Karpas-422 (cell line): Measurements from ENCODE around the gene COL4A4. TPM values are rescaled to one million over a fixed set of nuclear protein-coding genes. Genes with fewer than 3 reads are reported as not detected.

Experiments used
- DNase-seq: peaks from one replicate; pipeline ENCODE4 v3.0.0-alpha.2; 2015
- H2AFZ ChIP-seq: fragments of 200-600 bp; sonication (generic); 2 replicates; pipeline ENCODE4 v1.6.1; 2014; ENCODE audit warnings: antibody characterized with exemption, low read length, mixed read lengths
- H3K27ac ChIP-seq: fragments of 200-600 bp; sonication (generic); 2 replicates; pipeline ENCODE4 v1.5.1; 2014; ENCODE audit warnings: mild to moderate bottlenecking, low read length, moderate library complexity
- H3K27me3 ChIP-seq: fragments of 200-600 bp; sonication (generic); 2 replicates; pipeline ENCODE4 v1.6.1; 2014; ENCODE audit warnings: low read length, mixed read lengths
- H3K36me3 ChIP-seq: fragments of 200-600 bp; sonication (generic); 2 replicates; pipeline ENCODE4 v1.6.1; 2014; ENCODE audit warnings: low read length, mixed read lengths; ENCODE audit not compliant: insufficient read depth
- H3K4me1 ChIP-seq: fragments of 200-600 bp; sonication (generic); 2 replicates; pipeline ENCODE4 v1.6.1; 2014; ENCODE audit warnings: mild to moderate bottlenecking, low read length, mixed read lengths
- H3K4me2 ChIP-seq: fragments of 200-600 bp; sonication (generic); 2 replicates; pipeline ENCODE4 v1.6.1; 2014; ENCODE audit warnings: low read length, low read depth, mild to moderate bottlenecking; ENCODE audit not compliant: poor library complexity, severe bottlenecking
- H3K4me3 ChIP-seq: fragments of 200-600 bp; sonication (generic); 2 replicates; pipeline ENCODE4 v1.5.1; 2014; ENCODE audit warnings: mild to moderate bottlenecking, antibody characterized with exemption, low read length, mixed read lengths
- H3K79me2 ChIP-seq: fragments of 200-600 bp; sonication (generic); 2 replicates; pipeline ENCODE4 v1.6.1; 2014; ENCODE audit warnings: mild to moderate bottlenecking, low read length, mixed read lengths
- H3K9ac ChIP-seq: fragments of 200-600 bp; sonication (generic); 2 replicates; pipeline ENCODE4 v1.6.0; 2014; ENCODE audit warnings: low read length
- H3K9me2 ChIP-seq: fragments of 200-600 bp; sonication (generic), shearing (Covaris generic); replicated peaks from 2 replicates; pipeline ENCODE4 v1.6.0; 2014; ENCODE audit warnings: mild to moderate bottlenecking, low read length, moderate library complexity; ENCODE audit not compliant: insufficient read depth
- H3K9me3 ChIP-seq: fragments of 300-700, 200-600 bp; sonication (generic); 2 replicates; pipeline ENCODE4 v1.6.1; 2014; ENCODE audit warnings: low read length, mixed read lengths
- H4K20me1 ChIP-seq: fragments of 200-600 bp; sonication (generic); 2 replicates; pipeline ENCODE4 v1.6.1; 2014; ENCODE audit warnings: mild to moderate bottlenecking, antibody characterized with exemption, low read length, low read depth; ENCODE audit not compliant: insufficient read depth
- total RNA-seq: library from RNA; depleted of rRNA; stranded (reverse); fragments of >200 nt; shearing (Covaris generic); gene quantifications from 2 replicates; pipeline ENCODE4 v1.2.3, GENCODE V29; 2014; ENCODE audit warnings: low replicate concordance

Gene COL4A4
- total RNA-seq, 1 experiment from 2014 or later, result 0.41 TPM

DNA sequence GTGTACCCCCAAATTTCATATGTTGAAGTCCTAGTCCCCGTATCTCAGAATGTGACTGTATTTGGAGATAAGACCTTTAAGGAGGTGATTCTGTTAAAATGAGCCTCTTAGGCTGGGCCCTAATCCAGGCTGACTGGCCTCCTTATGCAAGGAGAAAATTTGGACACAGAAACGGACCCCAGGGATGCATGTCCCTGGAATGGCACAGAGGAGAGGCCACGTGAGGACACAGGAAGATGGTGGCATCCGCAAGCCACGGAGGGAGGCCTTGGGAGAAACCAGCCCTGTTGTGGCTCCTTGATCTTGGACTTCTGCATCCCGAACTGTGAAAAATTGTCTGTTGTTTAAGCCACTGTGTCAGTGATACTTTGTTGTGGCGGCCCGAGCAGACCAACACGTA lies 150.7 kb downstream of the COL4A4 start:
- H4K20me1 ChIP-seq, result no peaks in the 10 kb centered on the region
- H3K4me1 ChIP-seq, result no peaks in the 10 kb centered on the region
- H3K9me3 ChIP-seq, result no peaks in the 10 kb centered on the region
- no peaks in the 10 kb centered on the region for H3K9me2 ChIP-seq
- H2AFZ ChIP-seq, result no peak overlapping the region
- H3K36me3 ChIP-seq, result no peaks in the 10 kb centered on the region
- no peak overlapping the region for H3K4me2 ChIP-seq
- no peaks in the 10 kb centered on the region for H3K79me2 ChIP-seq
- no peak overlapping the region for H3K9ac ChIP-seq
- H3K4me3 ChIP-seq, result no peak overlapping the region
- DNase-seq, result no peak
- no peaks in the 10 kb centered on the region for H3K27me3 ChIP-seq
- H3K27ac ChIP-seq, result no peak overlapping the region

DNA sequence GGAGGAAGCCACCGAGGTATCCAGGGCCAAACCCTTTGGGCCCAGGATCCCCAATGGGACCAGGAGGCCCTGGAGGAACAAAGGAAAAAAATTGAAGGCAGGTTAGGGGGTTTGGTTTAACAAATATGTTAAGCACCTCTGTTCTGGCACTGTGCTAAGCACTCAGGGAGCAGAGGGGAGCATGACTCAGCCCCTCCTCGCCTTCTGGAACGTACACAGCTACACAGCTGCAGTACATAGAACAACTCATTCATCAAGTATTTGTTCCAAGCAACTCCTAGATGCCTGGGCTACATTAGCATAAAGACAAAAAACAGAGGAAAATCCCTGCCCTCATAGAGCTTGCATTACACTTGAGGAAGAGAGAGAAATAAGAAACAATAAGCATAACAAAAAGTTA lies 153.6 kb downstream of the COL4A4 start:
- Histone ChIP-seq H3K9me3 (no peaks in the 10 kb centered on the region), H3K27me3 (no peaks in the 10 kb centered on the region), H3K27ac (no peak overlapping the region), H3K4me3 (no peak overlapping the region), H3K9ac (no peak overlapping the region), H3K4me1 (no peaks in the 10 kb centered on the region), H3K36me3 (no peaks in the 10 kb centered on the region), H3K9me2 (no peaks in the 10 kb centered on the region), H3K79me2 (no peaks in the 10 kb centered on the region), H4K20me1 (no peaks in the 10 kb centered on the region), H2AFZ (no peak overlapping the region), H3K4me2 (no peak overlapping the region)
- DNase-seq, result no peak

GRCh38 chr2:227007940-227008339 lies 156.1 kb downstream of the COL4A4 start:
- Histone ChIP-seq H3K36me3 (no peaks in the 10 kb centered on the region), H3K79me2 (no peaks in the 10 kb centered on the region)

GRCh38 chr2:227007148-227007547 lies 156.9 kb downstream of the COL4A4 start:
- no peak overlapping the region for H3K27ac ChIP-seq
- H3K9me2 ChIP-seq, result no peaks in the 10 kb centered on the region
- no peaks in the 10 kb centered on the region for H3K27me3 ChIP-seq
- no peak overlapping the region for H3K4me2 ChIP-seq
- H3K79me2 ChIP-seq, result no peaks in the 10 kb centered on the region
- H2AFZ ChIP-seq, result no peak overlapping the region
- DNase-seq, result no peak
- no peak overlapping the region for H3K4me3 ChIP-seq
- H3K9me3 ChIP-seq, result no peaks in the 10 kb centered on the region
- no peaks in the 10 kb centered on the region for H3K4me1 ChIP-seq
- H4K20me1 ChIP-seq, result no peaks in the 10 kb centered on the region
- no peaks in the 10 kb centered on the region for H3K36me3 ChIP-seq
- H3K9ac ChIP-seq, result no peak overlapping the region

More at GRCh38 chr2:227007940-227008339, 156.1 kb downstream of the COL4A4 start:
- Histone ChIP-seq H3K4me3 (no peak overlapping the region), H3K4me1 (no peaks in the 10 kb centered on the region), H3K4me2 (no peak overlapping the region), H3K27me3 (no peaks in the 10 kb centered on the region), H3K9ac (no peak overlapping the region), H3K27ac (no peak overlapping the region), H2AFZ (no peak overlapping the region), H4K20me1 (no peaks in the 10 kb centered on the region), H3K9me3 (no peaks in the 10 kb centered on the region), H3K9me2 (no peaks in the 10 kb centered on the region)
- DNase-seq, result no peak

GRCh38 chr2:227006189-227006897 lies 157.7 kb downstream of the COL4A4 start:
- H3K9me2 ChIP-seq, result no peaks in the 10 kb centered on the region
- H3K9ac ChIP-seq, result no peak overlapping the region
- no peaks in the 10 kb centered on the region for H3K27me3 ChIP-seq
- H3K4me1 ChIP-seq, result no peaks in the 10 kb centered on the region
- no peaks in the 10 kb centered on the region for H3K79me2 ChIP-seq
- no peaks in the 10 kb centered on the region for H4K20me1 ChIP-seq
- no peak overlapping the region for H2AFZ ChIP-seq
- no peaks in the 10 kb centered on the region for H3K36me3 ChIP-seq
- H3K4me2 ChIP-seq, result no peak overlapping the region
- no peaks in the 10 kb centered on the region for H3K9me3 ChIP-seq
- no peak for DNase-seq
- no peak overlapping the region for H3K27ac ChIP-seq
- no peak overlapping the region for H3K4me3 ChIP-seq

- no peaks in the 10 kb centered on the region for H4K20me1 ChIP-seq
- no peaks in the 10 kb centered on the region for H3K4me1 ChIP-seq
- no peaks in the 10 kb centered on the region for H3K79me2 ChIP-seq
- H3K27ac ChIP-seq, result no peak overlapping the region
- H3K27me3 ChIP-seq, result no peaks in the 10 kb centered on the region
- no peak for DNase-seq
- no peak overlapping the region for H3K9ac ChIP-seq
- no peak overlapping the region for H2AFZ ChIP-seq
- no peaks in the 10 kb centered on the region for H3K36me3 ChIP-seq
- no peak overlapping the region for H3K4me2 ChIP-seq
- H3K9me3 ChIP-seq, result no peaks in the 10 kb centered on the region
- no peak overlapping the region for H3K4me3 ChIP-seq
- H3K9me2 ChIP-seq, result no peaks in the 10 kb centered on the region
Observed at GRCh38 chr2:227004482-227004881, 159.5 kb downstream of the COL4A4 start.

DNA sequence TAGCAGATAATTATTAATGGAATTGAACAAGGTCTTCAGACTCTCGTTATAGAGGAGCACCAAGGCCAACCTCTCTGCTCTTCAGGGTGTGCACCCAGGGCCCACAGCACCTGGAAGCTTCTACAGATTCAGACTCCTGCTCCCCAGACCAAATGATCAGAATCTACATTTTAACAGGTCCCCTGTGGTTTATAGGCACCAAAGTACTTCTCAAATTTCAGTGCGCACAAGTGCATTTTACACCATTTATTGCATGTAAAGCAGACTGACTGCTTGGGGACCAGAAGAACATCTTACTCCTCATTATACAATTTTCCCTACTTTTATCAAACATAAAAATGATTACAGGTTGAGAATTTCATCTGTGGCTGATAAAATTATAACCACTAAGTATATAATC lies 163.9 kb downstream of the COL4A4 start:
- H3K79me2 ChIP-seq, result no peaks in the 10 kb centered on the region
- no peaks in the 10 kb centered on the region for H3K36me3 ChIP-seq
- H3K4me3 ChIP-seq, result no peak overlapping the region
- H3K9ac ChIP-seq, result no peak overlapping the region
- H3K9me3 ChIP-seq, result no peaks in the 10 kb centered on the region
- H3K9me2 ChIP-seq, result no peaks in the 10 kb centered on the region
- H3K4me1 ChIP-seq, result no peaks in the 10 kb centered on the region
- H3K27me3 ChIP-seq, result no peaks in the 10 kb centered on the region
- no peak overlapping the region for H2AFZ ChIP-seq
- no peaks in the 10 kb centered on the region for H4K20me1 ChIP-seq
- DNase-seq, result no peak
- no peak overlapping the region for H3K4me2 ChIP-seq
- no peak overlapping the region for H3K27ac ChIP-seq

GRCh38 chr2:226999661-227000060 lies 164.3 kb downstream of the COL4A4 start:
- Histone ChIP-seq H2AFZ (no peak overlapping the region), H3K27me3 (no peaks in the 10 kb centered on the region), H3K27ac (no peak overlapping the region), H3K79me2 (no peaks in the 10 kb centered on the region), H3K4me3 (no peak overlapping the region), H4K20me1 (no peaks in the 10 kb centered on the region), H3K9me2 (no peaks in the 10 kb centered on the region), H3K4me2 (no peak overlapping the region), H3K4me1 (no peaks in the 10 kb centered on the region), H3K9me3 (no peaks in the 10 kb centered on the region), H3K36me3 (no peaks in the 10 kb centered on the region), H3K9ac (no peak overlapping the region)
- no peak for DNase-seq
